Activated naive CD4-positive, alpha-beta T cell treated with anti-CD3 and anti-CD28 coated beads for 36 hours (primary cell): ENCODE measurements around the gene RPAP3. TPM values are rescaled to one million over a fixed set of nuclear protein-coding genes. Genes with fewer than 3 reads are reported as not detected.
"Not testable (repeated sequence)": the region's sequence is repeated elsewhere in the genome, so short reads cannot be mapped to it uniquely, and the experiment has no call there.

ENCODE experiments used
- CTCF ChIA-PET: fragments of 350-600 bp; sonication (Branson Sonifier 250); formaldehyde crosslinking; loops from one replicate; lab custom pipeline; 2021; ENCODE audit warnings: antibody characterized with exemption; lab: Charles Lee
- DNase-seq: peaks from one replicate; pipeline ENCODE4 v3.0.0-alpha.2; 2020
- H3K27ac Mint-ChIP-seq: one replicate; pipeline ENCODE4 v1.8.0; 2021; ENCODE audit warnings: mild to moderate bottlenecking, mixed read lengths
- H3K27me3 Mint-ChIP-seq: one replicate; pipeline ENCODE4 v1.8.0; 2021; ENCODE audit warnings: low read depth, mixed read lengths
- H3K36me3 Mint-ChIP-seq: one replicate; pipeline ENCODE4 v1.8.0; 2021; ENCODE audit warnings: low read depth, mixed read lengths
- H3K4me1 Mint-ChIP-seq: one replicate; pipeline ENCODE4 v1.8.0; 2021; ENCODE audit warnings: low read depth, mixed read lengths
- H3K4me3 Mint-ChIP-seq: one replicate; pipeline ENCODE4 v1.8.0; 2021; ENCODE audit warnings: mild to moderate bottlenecking, moderate library complexity, mixed read lengths
- H3K9me3 Mint-ChIP-seq: one replicate; pipeline ENCODE4 v1.8.0; 2021; ENCODE audit warnings: mixed read lengths
- intact Hi-C: fragments of 100-400 bp; cut with micrococcal nuclease; formaldehyde crosslinking; loops from one replicate; pipeline ENCODE4 v1.15.1; 2023
- total RNA-seq, 2 experiments: library from RNA; stranded (reverse); gene quantifications; one replicate each; pipeline ENCODE4 v1.2.3, GENCODE V29; 2021

Gene RPAP3
- total RNA-seq, 2 experiments from 2014 or later: 46.2 to 46.7 TPM

DNA sequence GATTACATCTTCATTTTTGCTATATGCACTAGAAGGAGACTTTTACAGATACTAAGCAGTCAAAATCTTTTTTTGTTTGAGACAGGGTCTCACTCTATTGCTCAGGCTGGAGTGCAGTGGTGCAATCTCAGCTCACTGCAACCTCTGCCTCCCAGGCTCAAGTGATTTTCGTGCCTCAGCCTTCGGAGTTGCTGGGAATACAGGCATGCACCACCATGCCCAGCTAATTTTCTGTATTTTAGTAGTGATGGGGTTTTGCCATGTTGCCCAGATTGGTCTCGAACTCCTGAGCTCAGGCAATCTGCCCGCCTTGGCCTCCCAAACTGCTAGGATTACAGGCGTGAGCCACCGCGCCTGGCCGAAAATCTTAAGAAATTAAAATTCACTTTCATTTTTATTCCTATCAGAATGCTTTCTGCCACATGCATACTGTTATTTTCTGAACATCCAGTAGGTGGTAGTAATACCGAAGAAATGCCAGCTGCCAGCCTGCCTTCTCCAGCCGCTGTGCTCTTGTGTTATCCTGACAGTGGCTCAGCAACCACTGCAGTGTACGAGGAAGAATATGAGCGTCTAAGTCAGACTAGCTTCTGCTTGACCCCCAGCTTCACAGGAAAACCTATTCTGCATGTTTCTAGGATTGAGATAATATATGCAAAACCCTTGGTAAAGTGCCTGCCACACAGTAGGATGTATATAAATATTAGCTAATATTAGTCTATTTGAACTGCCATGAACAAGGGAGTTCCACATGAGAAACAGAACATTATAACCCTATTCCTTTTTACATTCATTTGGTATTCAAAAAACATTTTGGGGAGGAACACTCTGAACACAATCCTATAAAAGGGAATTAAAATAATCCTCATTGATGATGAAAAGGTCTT, 54.2 kb downstream of the RPAP3 start:
- Mint-ChIP-seq H3K27me3 (no peaks in the 10 kb centered on the region), H3K4me3 (no peak overlapping the region), H3K36me3 (no peaks in the 10 kb centered on the region), H3K9me3 (no peaks in the 10 kb centered on the region), H3K4me1 (peaks cover 18% of the 10 kb centered on the region), H3K27ac (peak overlapping the region; percentile 26)
- peak; percentile 70 for DNase-seq
- CTCF ChIA-PET: interaction anchor here (0.7 to 2.8 kb wide), 16 partner anchors 10 to 619 kb away, joined by 3 to 26 read pairs (median 4); partner anchors contain the start of gene SLC48A1
- intact Hi-C loops: loop anchor here (1.0 to 5.0 kb wide), 8 partner anchors 17 to 619 kb away; partner anchors contain the start of genes RPAP3 and VDR

DNA sequence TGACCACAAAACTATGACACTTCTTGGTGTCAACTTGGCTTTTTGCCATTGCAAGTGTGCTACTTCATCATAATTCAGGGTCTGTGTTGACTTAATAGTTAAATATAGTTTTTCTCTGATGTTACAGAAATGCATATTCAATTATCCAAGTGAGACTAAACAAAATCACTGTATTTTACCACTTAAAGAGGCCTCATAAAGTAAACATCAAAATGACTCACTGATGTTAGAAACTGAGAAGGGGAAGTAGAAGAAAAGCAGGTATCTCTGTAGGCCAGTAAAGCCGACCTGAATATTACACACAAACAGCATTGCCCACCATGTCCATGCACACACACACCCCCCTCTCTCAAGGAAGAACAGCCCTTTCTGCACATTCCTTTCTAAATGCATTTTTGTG, 55.4 kb downstream of the RPAP3 start:
- Mint-ChIP-seq H3K36me3 (no peaks in the 10 kb centered on the region), H3K4me3 (no peak overlapping the region), H3K4me1 (peaks cover 18% of the 10 kb centered on the region), H3K27ac (no peak overlapping the region), H3K9me3 (no peaks in the 10 kb centered on the region), H3K27me3 (no peaks in the 10 kb centered on the region)
- intact Hi-C loops: loop anchor here (2.0 to 5.0 kb wide), 5 partner anchors 18 to 252 kb away; partner anchors contain the start of genes RPAP3 and VDR
- CTCF ChIA-PET: interaction anchor here (0.6 to 2.8 kb wide), 3 partner anchors 14 to 618 kb away, joined by 3 to 15 read pairs (median 9); no protein-coding TSS in a partner anchor
- no peak for DNase-seq

DNA sequence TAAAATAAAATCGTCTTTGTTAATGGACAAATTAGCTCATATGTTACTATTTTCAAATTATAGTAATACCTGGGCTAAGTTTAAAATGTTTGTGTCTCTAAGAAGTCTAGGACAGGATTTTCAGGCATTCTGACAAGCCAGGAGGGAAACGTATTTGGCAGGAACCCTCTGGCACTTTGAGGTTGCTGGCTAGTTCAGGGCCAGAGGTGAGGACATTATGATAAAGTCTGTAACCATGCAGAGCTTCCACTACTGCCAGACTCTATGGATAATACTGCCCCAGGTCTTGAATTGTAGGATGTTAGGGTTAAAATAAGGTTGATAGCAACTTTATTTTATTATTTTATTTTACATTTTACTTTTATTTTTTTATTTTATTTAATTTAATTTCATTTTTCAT, 56.4 kb downstream of the RPAP3 start:
- Mint-ChIP-seq H3K4me1 (peaks cover 18% of the 10 kb centered on the region), H3K36me3 (peaks cover 7% of the 10 kb centered on the region), H3K27me3 (no peaks in the 10 kb centered on the region), H3K4me3 (no peak overlapping the region), H3K9me3 (peaks cover 7% of the 10 kb centered on the region), H3K27ac (no peak overlapping the region)
- no peak for DNase-seq
- CTCF ChIA-PET: interaction anchor here (0.9 to 1.8 kb wide), 3 partner anchors 13 to 617 kb away, joined by 3 to 14 read pairs (median 3); no protein-coding TSS in a partner anchor
- intact Hi-C loops: no loop called here

DNA sequence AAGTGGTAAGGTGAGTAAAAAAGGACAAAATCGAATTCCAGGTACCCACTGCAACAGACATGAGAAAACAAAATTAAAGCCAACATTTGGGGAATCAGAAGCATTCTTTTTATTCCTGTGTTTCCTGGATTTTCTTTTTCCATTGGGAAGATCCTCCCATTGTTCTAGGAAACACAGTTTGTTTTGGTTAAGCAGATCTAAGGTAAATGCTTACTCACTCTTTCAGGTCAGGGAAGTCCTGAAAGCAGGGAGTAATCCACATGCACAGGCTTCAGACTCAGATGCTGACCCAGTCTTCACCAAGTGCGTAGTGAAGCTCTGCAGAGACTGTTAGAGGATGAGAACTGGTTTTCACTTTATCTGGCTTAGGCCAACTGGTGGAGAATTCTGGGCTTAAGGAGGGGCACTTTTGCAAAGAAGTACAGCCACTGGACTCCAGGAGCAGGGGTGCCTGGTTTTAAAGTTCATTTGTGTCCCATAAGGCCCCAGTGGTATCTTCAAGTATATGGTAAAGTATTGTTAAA, 57.7 kb downstream of the RPAP3 start:
- Mint-ChIP-seq H3K36me3 (peaks cover 13% of the 10 kb centered on the region), H3K4me1 (peaks cover 18% of the 10 kb centered on the region), H3K27me3 (no peaks in the 10 kb centered on the region), H3K27ac (no peak overlapping the region), H3K9me3 (peaks cover 13% of the 10 kb centered on the region), H3K4me3 (no peak overlapping the region)
- CTCF ChIA-PET: interaction anchor here (1.2 to 1.8 kb wide), 2 partner anchors 11 to 616 kb away, joined by 3 to 14 read pairs; no protein-coding TSS in a partner anchor
- intact Hi-C loops: no loop called here
- DNase-seq: no peak

DNA sequence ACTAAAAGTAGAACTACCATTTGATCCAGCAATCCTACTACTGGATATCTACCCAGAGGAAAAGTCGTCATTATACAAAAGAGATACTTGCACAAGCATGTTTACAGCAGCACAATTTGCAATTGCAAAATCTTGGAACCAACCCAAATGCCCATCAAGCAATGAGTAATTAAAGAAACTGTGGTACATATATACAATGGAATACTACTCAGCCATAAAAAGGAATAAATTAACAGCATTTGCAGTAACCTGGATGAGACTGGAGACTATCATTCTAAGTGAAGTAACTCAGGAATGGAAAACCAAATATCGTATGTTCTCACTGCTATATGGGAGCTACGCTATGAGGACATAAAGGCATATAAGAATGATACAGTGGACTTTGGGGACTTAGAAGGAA, 63.5 kb downstream of the RPAP3 start:
- intact Hi-C loops, H3K4me3 Mint-ChIP-seq, H3K27ac Mint-ChIP-seq, H3K27me3 Mint-ChIP-seq, CTCF ChIA-PET, H3K4me1 Mint-ChIP-seq, DNase-seq: not testable (repeated sequence)
- peaks cover 62% of the 10 kb centered on the region for H3K36me3 Mint-ChIP-seq
- H3K9me3 Mint-ChIP-seq: peaks cover 50% of the 10 kb centered on the region

DNA sequence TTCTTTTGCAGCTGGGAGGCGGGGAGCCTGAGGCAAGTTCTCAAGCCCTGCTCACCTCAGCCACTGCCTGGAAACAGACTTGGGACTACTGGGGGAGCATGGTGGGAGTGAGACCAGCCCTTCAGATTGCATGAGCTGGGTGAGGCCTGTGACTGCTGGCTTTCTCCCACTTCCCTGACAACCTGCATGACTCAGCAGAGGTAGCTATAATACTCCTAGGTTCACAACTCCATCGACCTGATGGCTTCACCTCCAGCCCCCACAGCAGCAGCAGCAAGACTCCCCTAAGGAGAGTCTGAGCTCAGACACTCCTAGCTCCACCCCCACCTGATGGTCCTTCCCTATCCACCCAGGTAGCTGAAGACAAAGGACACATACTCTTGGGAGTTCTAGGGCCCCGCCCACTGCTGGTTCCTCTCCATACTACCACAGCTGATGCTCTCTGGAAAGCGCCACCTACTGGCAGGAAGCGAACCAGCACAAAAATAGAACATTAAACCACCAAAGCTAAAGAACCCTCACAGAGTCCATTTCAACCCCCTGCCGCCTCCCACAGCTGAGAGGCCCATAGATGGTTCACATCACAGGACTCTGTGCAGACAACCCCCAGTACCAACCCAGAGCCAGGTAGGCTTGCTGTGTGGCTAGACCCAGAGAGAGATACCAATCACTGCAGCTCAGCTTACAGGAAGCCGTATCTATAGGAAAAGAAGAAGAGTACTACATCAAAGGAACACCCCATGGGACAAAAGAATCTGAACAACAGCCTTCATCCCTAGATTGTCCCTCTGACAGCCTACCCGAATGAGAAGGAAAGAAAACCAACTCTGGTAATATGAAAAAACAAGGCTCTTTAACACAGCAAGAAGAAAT, 68.7 kb downstream of the RPAP3 start:
- CTCF ChIA-PET: interaction anchor here (0.5 to 2.2 kb wide), 29 partner anchors 10 to 899 kb away, joined by 3 to 14 read pairs (median 4); no protein-coding TSS in a partner anchor
- H3K4me3 Mint-ChIP-seq: no peak overlapping the region

DNA sequence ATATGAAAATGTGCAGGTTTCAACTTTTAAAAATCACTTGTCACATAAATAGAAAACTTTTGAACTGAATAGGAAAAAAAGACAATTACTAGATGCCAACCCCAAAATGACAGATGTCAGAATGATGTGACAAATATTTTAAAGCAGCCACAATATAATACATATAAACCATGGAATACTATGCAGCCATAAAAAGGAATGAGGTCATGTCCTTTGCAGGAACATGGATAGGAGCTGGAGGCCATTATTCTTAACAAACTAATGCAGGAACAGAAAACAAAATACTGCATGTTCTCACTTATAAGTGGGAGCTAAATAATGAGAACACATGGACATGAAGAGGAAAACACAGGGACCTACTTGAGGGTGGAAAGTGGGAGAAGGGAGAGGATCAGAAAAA, 70.1 kb downstream of the RPAP3 start:
- peaks cover 27% of the 10 kb centered on the region for H3K9me3 Mint-ChIP-seq

More for the DNA sequence above, 68.7 kb downstream of the RPAP3 start:
- Mint-ChIP-seq H3K27ac (no peak overlapping the region), H3K36me3 (peaks cover 51% of the 10 kb centered on the region), H3K9me3 (peaks cover 33% of the 10 kb centered on the region), H3K27me3 (no peaks in the 10 kb centered on the region), H3K4me1 (peaks cover 2% of the 10 kb centered on the region)
- peak; percentile 68 for DNase-seq
- intact Hi-C loops: loop anchor here (2.0 to 5.0 kb wide), 2 partner anchors 225 to 604 kb away; no protein-coding TSS in a partner anchor

DNA sequence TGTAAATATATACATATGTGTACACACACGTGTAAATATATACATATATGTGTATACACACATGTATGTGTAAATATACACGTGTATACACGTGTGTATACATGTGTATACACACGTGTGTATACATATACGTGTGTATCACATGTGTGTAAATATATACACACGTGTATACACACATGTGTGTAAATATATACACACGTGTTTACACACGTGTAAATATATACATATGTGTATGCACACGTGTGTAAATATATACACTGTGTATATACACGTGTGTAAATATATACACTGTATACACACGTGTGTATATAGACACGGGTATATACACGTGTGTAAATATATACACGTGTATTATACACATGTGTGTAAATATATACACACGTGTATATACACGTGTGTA, 71.7 kb downstream of the RPAP3 start:
- Mint-ChIP-seq H3K27ac (no peak overlapping the region), H3K4me3 (no peak overlapping the region), H3K4me1 (peaks cover 2% of the 10 kb centered on the region), H3K36me3 (peaks cover 37% of the 10 kb centered on the region), H3K27me3 (no peaks in the 10 kb centered on the region), H3K9me3 (peaks cover 18% of the 10 kb centered on the region)
- no peak for DNase-seq
- CTCF ChIA-PET: no interaction called here
- intact Hi-C loops: no loop called here

More for the DNA sequence above, 70.1 kb downstream of the RPAP3 start:
- H3K36me3 Mint-ChIP-seq: peaks cover 41% of the 10 kb centered on the region
- not testable (repeated sequence) for H3K4me3 Mint-ChIP-seq, DNase-seq, H3K27me3 Mint-ChIP-seq, H3K4me1 Mint-ChIP-seq, H3K27ac Mint-ChIP-seq
- intact Hi-C loops: loop anchor here (2.0 to 5.0 kb wide), 2 partner anchors 223 to 603 kb away; no protein-coding TSS in a partner anchor
- CTCF ChIA-PET: interaction anchor here (0.6 to 2.1 kb wide), 6 partner anchors 13 to 80 kb away, joined by 3 to 14 read pairs (median 5); no protein-coding TSS in a partner anchor

DNA sequence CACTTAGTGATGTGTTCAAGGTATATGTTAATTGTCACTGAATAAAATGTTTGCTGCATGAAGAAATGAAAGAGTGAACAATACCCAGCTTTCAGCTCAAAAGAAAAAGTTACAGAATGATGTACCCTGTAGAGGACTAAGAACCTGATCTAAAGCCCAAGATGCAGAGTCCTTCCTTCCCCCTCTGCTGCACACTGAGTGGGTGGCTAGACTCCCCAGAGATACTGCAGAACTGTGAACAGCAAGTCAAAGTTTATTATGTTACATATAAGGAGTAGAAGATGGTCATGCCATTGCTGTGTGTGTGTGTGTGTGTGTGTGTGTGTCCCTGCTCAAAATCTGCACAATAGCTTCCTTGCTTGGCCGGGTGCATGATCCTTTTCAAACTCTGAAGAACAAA, 83.9 kb downstream of the RPAP3 start:
- CTCF ChIA-PET: interaction anchor here (1.2 to 1.6 kb wide), 2 partner anchors 11 to 18 kb away, joined by 3 to 4 read pairs; no protein-coding TSS in a partner anchor
- H3K27ac Mint-ChIP-seq: no peak overlapping the region
- intact Hi-C loops: no loop called here
- H3K36me3 Mint-ChIP-seq: peaks cover 30% of the 10 kb centered on the region
- no peak overlapping the region for H3K4me3 Mint-ChIP-seq
- no peak for DNase-seq
- H3K27me3 Mint-ChIP-seq: no peaks in the 10 kb centered on the region
- H3K4me1 Mint-ChIP-seq: no peaks in the 10 kb centered on the region
- peaks cover 7% of the 10 kb centered on the region for H3K9me3 Mint-ChIP-seq

DNA sequence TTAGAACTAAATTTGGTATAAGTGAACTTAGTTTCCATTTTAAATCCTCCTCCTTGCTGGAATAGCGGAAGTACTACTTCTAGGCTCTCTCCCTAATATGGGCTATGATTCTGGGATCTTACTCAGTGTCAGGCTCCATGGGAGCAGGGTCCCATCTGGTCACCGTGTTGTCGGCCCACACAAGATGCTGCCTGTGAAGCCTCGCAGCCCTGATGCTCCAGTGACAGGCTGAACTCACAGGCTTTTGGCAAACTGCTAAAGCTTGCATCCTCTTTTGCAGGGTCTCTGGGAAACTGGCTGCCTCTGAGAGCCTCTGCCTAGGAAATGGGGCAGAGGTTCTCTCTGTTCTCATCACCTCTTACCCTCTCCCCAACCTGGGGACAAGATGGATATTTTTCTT, 88.4 kb downstream of the RPAP3 start:
- Mint-ChIP-seq H3K4me3 (no peak overlapping the region), H3K9me3 (peaks cover 19% of the 10 kb centered on the region), H3K27me3 (no peaks in the 10 kb centered on the region), H3K36me3 (peaks cover 19% of the 10 kb centered on the region), H3K27ac (no peak overlapping the region), H3K4me1 (peaks cover 7% of the 10 kb centered on the region)
- intact Hi-C loops: no loop called here
- CTCF ChIA-PET: interaction anchor here (1.6 kb wide), 1 partner anchor 32 kb away, joined by 3 read pairs; no protein-coding TSS in a partner anchor
- no peak for DNase-seq

DNA sequence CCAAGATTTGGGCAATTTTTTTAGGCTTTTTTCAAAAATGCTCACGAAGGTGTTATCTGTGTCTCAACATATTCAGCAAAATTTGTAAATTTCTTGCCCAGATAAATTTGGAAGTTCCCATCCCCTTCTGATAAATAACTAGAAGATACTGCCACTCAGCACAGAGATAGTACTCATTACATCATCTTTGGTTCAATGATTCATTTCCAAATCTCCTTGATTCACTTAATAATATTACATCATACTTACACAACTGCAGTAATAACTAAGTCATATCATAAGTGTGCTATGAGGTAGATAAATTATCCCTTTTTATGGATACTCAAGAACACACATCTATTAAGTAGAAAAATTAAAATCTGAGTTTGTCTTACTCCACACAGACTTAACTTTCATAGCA, 89.4 kb downstream of the RPAP3 start:
- no peak for DNase-seq
- Mint-ChIP-seq H3K9me3 (peaks cover 25% of the 10 kb centered on the region), H3K27ac (no peak overlapping the region), H3K27me3 (no peaks in the 10 kb centered on the region), H3K36me3 (peaks cover 21% of the 10 kb centered on the region), H3K4me1 (peaks cover 7% of the 10 kb centered on the region), H3K4me3 (no peak overlapping the region)
- intact Hi-C loops: no loop called here
- CTCF ChIA-PET: interaction anchor here (0.7 to 2.0 kb wide), 3 partner anchors 21 to 71 kb away, joined by 3 to 7 read pairs (median 7); no protein-coding TSS in a partner anchor
